ENCODE results near the gene SEC14L2.

GRCh38 chr22:30460147-30460546 is 63.3 kb downstream of the SEC14L2 start:
- no peak for TF ChIP-seq EP300 (IDR thresholded peaks at IDR 0.05)
- no peak for TF ChIP-seq CHD2 (IDR thresholded peaks at IDR 0.05; ENCODE audit: low read length, partially characterized antibody)
- TF ChIP-seq BCL3 (IDR thresholded peaks at IDR 0.05) = no peak
- TF ChIP-seq REST (IDR thresholded peaks at IDR 0.05) = no peak
- TF ChIP-seq CTCF (IDR thresholded peaks at IDR 0.05) = no peak
- TF ChIP-seq JUN (IDR thresholded peaks at IDR 0.05) = no peak
- no peak for TF ChIP-seq RNF2 (IDR thresholded peaks at IDR 0.05; ENCODE audit: borderline replicate concordance, low read depth)
- no peak for TF ChIP-seq POLR2A (IDR thresholded peaks at IDR 0.05; ENCODE audit: low read length)
- TF ChIP-seq MYC (IDR thresholded peaks at IDR 0.05; ENCODE audit: borderline replicate concordance, low read length) = no peak
- no peak for TF ChIP-seq HOXB13 (CRISPR knock-in tag; IDR thresholded peaks at IDR 0.05; ENCODE audit: low read depth)
- no peak for TF ChIP-seq HMGXB4 (CRISPR knock-in tag; IDR thresholded peaks at IDR 0.05; ENCODE audit: borderline replicate concordance)
- no peak for TF ChIP-seq RAD21 (conservative IDR thresholded peaks at IDR 0.05 in 1 of 2, IDR thresholded peaks at IDR 0.05 in 1 of 2)
- no peak for TF ChIP-seq JUNB (IDR thresholded peaks at IDR 0.05)
- TF ChIP-seq MAX (IDR thresholded peaks at IDR 0.05) = no peak
